LNCAP (cell line): ENCODE data around the gene HMBS.

ENCODE experiments used
- TF ChIP-seq, protein P1 (sequence below): fragments of 450-650 bp; IDR thresholded peaks from 2 replicates; pipeline ENCODE4 v1.5.1; 2017; ENCODE audit warnings: mild to moderate bottlenecking

Gene HMBS

DNA sequence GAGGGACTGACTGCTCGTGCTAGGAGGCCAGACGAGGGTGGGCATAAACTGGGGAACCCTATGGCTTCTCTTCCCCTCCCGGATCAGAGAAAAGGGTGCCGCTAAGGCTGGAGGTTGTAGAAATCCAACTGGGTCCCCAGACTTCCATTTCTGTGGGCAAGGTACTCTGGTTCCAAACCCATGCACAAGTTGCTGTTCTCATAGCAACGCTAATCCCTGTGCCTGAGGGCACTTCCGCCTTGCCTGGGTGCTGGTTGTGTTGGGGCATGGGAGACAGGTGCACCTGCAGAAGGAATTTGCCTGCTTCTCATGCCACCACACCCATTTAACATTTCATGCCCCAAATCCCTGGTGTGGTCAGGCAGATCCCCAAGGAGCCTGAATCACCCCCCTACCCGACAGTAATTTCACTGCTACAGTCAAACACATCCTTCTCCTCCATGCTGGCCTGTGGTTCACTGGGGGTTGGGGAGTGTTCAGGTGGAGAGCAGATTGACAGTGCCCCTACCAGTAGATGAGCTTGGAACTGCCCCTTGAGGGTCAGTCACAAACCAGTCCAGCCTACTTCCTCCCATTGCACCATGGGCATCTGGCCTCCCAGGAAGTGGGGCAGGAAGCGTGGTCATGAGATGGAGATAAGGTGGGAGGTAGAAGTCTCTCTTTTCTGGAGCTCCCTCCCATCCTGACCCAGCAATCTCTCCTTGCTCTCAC, 23.6 kb downstream of the HMBS start:
- TF ChIP-seq, protein P1, sequence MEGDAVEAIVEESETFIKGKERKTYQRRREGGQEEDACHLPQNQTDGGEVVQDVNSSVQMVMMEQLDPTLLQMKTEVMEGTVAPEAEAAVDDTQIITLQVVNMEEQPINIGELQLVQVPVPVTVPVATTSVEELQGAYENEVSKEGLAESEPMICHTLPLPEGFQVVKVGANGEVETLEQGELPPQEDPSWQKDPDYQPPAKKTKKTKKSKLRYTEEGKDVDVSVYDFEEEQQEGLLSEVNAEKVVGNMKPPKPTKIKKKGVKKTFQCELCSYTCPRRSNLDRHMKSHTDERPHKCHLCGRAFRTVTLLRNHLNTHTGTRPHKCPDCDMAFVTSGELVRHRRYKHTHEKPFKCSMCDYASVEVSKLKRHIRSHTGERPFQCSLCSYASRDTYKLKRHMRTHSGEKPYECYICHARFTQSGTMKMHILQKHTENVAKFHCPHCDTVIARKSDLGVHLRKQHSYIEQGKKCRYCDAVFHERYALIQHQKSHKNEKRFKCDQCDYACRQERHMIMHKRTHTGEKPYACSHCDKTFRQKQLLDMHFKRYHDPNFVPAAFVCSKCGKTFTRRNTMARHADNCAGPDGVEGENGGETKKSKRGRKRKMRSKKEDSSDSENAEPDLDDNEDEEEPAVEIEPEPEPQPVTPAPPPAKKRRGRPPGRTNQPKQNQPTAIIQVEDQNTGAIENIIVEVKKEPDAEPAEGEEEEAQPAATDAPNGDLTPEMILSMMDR: no peak

DNA sequence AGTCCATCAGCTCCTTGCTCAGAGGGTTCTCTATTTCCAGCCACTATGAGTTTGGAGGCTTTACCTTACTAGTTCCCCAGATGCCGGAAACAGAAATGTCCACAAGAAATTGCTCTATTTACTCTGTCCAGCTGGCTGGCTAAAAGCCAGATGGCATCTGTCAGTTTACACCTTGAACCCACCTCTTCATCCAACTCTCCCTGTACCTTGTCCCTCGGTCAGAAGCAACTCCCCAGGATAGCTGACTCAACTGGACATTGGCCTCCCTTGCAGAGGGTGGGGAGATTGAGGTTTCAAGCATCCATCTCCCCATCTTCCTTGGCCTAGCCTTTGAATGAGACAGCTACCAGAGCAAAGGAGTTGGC, 24.2 kb downstream of the HMBS start:
- TF ChIP-seq, protein P1: no peak

DNA sequence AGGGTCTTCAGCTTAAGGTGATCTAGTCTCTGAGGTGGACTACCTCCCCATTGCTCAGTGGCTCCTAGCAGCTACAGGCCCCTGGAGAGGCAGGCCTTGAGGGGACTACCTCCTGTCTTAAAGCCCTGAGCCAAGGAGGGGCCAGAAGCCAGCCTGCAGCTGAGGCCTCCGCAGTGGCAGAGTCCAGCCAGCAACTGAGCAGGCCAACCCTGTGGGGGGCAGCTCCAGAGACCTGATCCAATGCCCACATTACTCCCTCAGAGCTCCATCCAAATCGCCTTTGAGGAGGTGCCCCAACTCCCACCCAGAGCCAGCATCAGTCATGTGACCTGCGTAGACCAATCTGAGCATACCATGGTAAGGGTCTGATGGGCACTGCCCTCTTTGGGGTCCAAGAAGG, 25.2 kb downstream of the HMBS start:
- TF ChIP-seq, protein P1: no peak

DNA sequence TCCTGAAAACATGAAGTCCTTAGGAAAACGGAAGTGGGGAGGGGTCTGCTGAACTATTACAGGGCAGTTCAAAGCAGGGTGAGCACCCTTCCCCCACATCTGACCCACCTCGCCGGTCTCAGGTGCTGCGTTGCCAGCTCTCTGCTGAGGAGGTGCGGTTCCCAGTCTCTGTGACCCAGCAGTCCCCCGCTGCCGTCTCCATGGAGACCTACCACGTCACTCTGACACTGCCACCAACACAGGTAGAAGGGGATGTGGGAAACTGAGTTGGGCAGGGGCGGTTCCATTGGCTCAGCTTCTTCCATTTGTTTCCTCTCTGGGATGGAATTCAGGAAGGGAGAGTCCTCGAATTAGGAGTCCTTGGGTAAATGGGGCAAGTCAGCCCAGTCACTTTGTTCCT, 25.8 kb downstream of the HMBS start:
- TF ChIP-seq, protein P1: no peak

DNA sequence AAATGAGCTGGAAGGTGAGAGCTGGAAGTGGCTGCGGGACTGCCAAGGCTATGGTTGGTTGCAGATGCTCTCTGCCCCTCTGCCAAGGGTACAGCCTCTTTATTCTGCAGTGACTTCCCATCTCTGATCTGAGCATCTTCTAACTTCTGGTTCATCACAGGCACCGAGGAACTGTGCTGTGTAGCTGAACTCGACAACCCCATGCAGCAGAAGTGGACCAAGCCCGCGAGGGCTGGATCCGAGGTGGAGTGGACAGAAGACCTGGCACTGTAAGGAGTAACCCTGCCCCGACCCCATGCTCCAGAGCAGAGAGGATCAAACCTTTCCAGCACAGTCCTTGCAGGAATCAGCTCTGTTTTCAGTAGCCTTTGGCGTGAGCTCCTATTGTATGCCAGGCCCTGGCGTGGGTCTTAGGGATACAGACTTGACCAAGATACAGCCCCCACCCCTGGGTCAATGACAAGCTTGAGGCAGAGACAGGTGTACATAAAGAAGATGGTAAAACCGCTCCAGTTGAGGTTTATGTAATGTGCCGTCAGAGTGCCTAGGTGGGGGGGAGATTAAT, 26.8 kb downstream of the HMBS start:
- TF ChIP-seq, protein P1: no peak

DNA sequence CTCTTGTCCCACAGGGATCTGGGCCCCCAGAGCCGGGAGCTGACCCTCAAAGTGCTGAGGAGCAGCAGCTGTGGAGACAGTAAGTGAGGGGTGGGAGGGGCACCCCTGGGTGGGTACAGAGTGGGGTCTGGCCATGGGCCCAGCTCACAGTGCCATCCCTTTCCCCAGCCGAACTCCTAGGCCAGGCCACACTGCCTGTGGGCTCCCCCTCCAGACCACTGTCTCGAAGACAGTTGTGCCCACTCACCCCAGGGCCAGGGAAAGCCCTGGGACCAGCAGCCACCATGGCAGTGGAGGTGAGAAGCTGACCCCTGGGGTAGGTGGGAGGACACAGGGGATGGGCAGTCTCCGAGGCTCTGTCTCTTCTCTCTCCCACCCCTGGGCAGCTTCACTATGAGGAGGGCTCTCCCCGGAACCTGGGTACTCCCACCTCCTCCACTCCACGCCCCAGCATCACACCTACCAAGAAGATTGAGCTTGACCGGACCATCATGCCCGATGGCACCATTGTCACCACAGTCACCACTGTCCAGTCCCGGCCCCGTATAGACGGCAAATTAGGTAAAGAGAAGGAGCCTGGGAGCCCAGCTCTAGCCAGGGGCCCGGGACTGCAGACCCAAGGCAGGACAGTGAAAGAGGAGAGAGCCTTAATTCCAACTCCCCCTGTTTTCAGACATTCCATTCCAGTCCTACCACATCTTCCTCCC, 27.8 kb downstream of the HMBS start:
- TF ChIP-seq, protein P1: no peak

DNA sequence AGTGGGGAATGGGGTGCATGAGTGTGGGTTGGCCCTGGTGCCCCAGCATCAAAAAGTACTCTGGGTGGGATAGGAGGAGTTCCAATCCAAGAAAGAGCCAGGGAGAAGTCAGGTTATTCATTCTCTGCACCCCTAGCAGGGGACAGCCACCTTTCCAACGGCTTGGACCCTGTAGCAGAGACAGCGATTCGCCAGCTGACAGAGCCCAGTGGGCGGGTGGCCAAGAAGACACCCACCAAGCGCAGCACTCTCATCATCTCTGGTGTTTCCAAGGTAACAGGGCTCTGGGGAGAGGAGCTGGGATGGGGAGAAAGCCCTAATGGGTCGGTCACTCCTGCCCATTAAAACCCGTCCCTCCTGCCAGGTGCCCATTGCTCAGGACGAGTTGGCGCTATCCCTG, 29.0 kb downstream of the HMBS start:
- TF ChIP-seq, protein P1: no peak
